K562 (cell line): ENCODE results near the gene TENM3. TPM values are rescaled to one million over a fixed set of nuclear protein-coding genes. Genes with fewer than 3 reads are reported as not detected.

ENCODE experiments used
- ATAC-seq: fragments of 200-7000 bp; cut with Tn5 transposase; 3 replicates; pipeline ENCODE4 v1.9.1; 2020; ENCODE audit warnings: moderate library complexity
- BruUV-seq: library from RNA; stranded (reverse); fragments of 400-500 nt; replicated peaks from 2 replicates; lab custom pipeline; 2021; lab: Mats Ljungman, UMichigan
- CTCF ChIA-PET: fragments of 300-600 bp; formaldehyde crosslinking; extraction: SDS; loops from one replicate; lab custom pipeline; 2021; ENCODE audit warnings: low intra/inter-chr PET ratio; lab: Yijun Ruan, JAX
- POLR2A ChIA-PET: fragments of 300-600, 350-650 bp; sonication (Branson Sonifier 250); formaldehyde crosslinking; extraction: SDS; loops from one replicate; lab custom pipeline; 2021; ENCODE audit warnings: antibody characterized with exemption, inconsistent platforms; lab: Yijun Ruan, JAX
- DNase-seq, 4 experiments: peaks; one replicate each; pipeline versions ENCODE4 v3.0.0 to v3.0.0-alpha.2; 2011 to 2018; ENCODE audit warnings: low spot score in 3 of 4, mixed read lengths in 3 of 4; ENCODE audit errors: extremely low read depth in 1 of 4
- FAIRE-seq: peaks from 2 replicates; lab custom pipeline; 2011; peaks lifted over from hg19 to GRCh38; lab: Jason Lieb, UNC
- H2AFZ ChIP-seq: 2 replicates; pipeline ENCODE4 v1.6.0; 2011; ENCODE audit warnings: low read depth, low read length, control low read depth, inconsistent platforms
- H3K27ac ChIP-seq: fragments of 200-600 bp; 3 replicates; pipeline ENCODE4 v1.8.0; 2011; ENCODE audit warnings: low read depth, mild to moderate bottlenecking, control low read depth, inconsistent platforms, low read length, moderate library complexity, mixed read lengths; ENCODE audit errors: extremely low read depth
- H3K27me3 ChIP-seq, 2 experiments: fragments of 300-600 bp in 1 of 2; 2 replicates in 1 of 2; 3 replicates in 1 of 2; pipeline versions ENCODE4 v1.6.0 to v1.8.0; 2011; ENCODE audit warnings: inconsistent platforms in 2 of 2, low read length in 2 of 2, mild to moderate bottlenecking in 1 of 2, mixed read lengths in 1 of 2, moderate library complexity in 1 of 2; ENCODE audit not compliant: control insufficient read depth in 2 of 2, insufficient read depth in 2 of 2
- H3K36me3 ChIP-seq: fragments of 300-600 bp; 3 replicates; pipeline ENCODE4 v1.8.0; 2011; ENCODE audit warnings: mild to moderate bottlenecking, low read length, inconsistent platforms; ENCODE audit not compliant: control insufficient read depth, insufficient read depth
- H3K4me1 ChIP-seq, 2 experiments: fragments of 200-600 bp in 1 of 2; replicated peaks in 1 of 2; 2 replicates in 1 of 2; 3 replicates in 1 of 2; pipeline versions ENCODE4 v1.5.1 to v1.8.0; 2011; ENCODE audit warnings: inconsistent platforms in 2 of 2, low read length in 2 of 2, mild to moderate bottlenecking in 1 of 2, mixed read lengths in 1 of 2, moderate library complexity in 1 of 2; ENCODE audit not compliant: control insufficient read depth in 2 of 2, insufficient read depth in 2 of 2
- H3K4me2 ChIP-seq: 2 replicates; pipeline ENCODE4 v1.6.1; 2011; ENCODE audit warnings: low read length, control low read depth, inconsistent platforms, mixed read lengths; ENCODE audit not compliant: insufficient read depth
- H3K4me3 ChIP-seq: fragments of 200-600 bp; sonication (generic), shearing (Covaris generic); 2 replicates; pipeline ENCODE4 v1.5.1; 2016; ENCODE audit warnings: control low read depth, inconsistent platforms
- H3K79me2 ChIP-seq: fragments of 200-600 bp; 3 replicates; pipeline ENCODE4 v1.8.0; 2011; ENCODE audit warnings: low read length, inconsistent platforms; ENCODE audit not compliant: control insufficient read depth, insufficient read depth
- H3K9ac ChIP-seq, 2 experiments: 2 replicates each; pipeline versions ENCODE4 v1.6.0 to v1.6.1; 2011; ENCODE audit warnings: low read depth in 2 of 2, low read length in 2 of 2, control low read depth in 1 of 2, inconsistent platforms in 1 of 2, mild to moderate bottlenecking in 1 of 2, mixed read lengths in 1 of 2; ENCODE audit not compliant: insufficient read depth in 1 of 2
- H3K9me1 ChIP-seq: one replicate; pipeline ENCODE4 v1.6.0; 2011; ENCODE audit warnings: inconsistent platforms, mild to moderate bottlenecking, low read length, moderate library complexity; ENCODE audit not compliant: control insufficient read depth, insufficient read depth
- H3K9me3 ChIP-seq: replicated peaks from 2 replicates; pipeline ENCODE4 v1.5.1; 2011; ENCODE audit warnings: low read depth, low read length, inconsistent platforms; ENCODE audit not compliant: control insufficient read depth, insufficient read depth
- H4K20me1 ChIP-seq: replicated peaks from 2 replicates; pipeline ENCODE4 v1.6.1; 2011; ENCODE audit warnings: low read length, inconsistent platforms, mixed read lengths; ENCODE audit not compliant: control insufficient read depth, insufficient read depth
- FOSL1 ChIP-seq: fragments of 200-800 bp; sonication (Bioruptor generic); conservative IDR thresholded peaks from 2 replicates; pipeline ENCODE4 v1.6.1; 2016; ENCODE audit warnings: missing genetic modification characterization, missing compliant biosample characterization
- HOXB6 ChIP-seq: fragments of 250-450 bp; sonication (Bioruptor Pico); IDR thresholded peaks from 2 replicates; pipeline ENCODE4 v1.5.1; 2022; ENCODE audit warnings: mild to moderate bottlenecking, borderline replicate concordance
- JUN ChIP-seq, 2 experiments: sonication (generic) in 1 of 2; formaldehyde crosslinking in 1 of 2; IDR thresholded peaks; 2 replicates each; pipeline versions ENCODE4 v1.6.1 to v1.8.0; 2012 to 2022; ENCODE audit warnings: borderline replicate concordance in 2 of 2, mild to moderate bottlenecking in 2 of 2, improper control_type of control experiment in 1 of 2, low read depth in 1 of 2, low read length in 1 of 2, missing genetic modification reagents in 1 of 2
- MTF1 ChIP-seq: fragments of 250-450 bp; sonication (Bioruptor Pico); IDR thresholded peaks from 2 replicates; pipeline ENCODE4 v1.9.0; 2021; ENCODE audit warnings: moderate library complexity, mild to moderate bottlenecking, inconsistent platforms, borderline replicate concordance
- NFIX ChIP-seq: fragments of 250-450 bp; sonication (Bioruptor Pico); IDR thresholded peaks from 2 replicates; pipeline ENCODE4 v1.4.0; 2020; ENCODE audit warnings: low read depth, mild to moderate bottlenecking, moderate library complexity
- SLC30A9 ChIP-seq: fragments of 250-450 bp; sonication (Bioruptor Pico); IDR thresholded peaks from 2 replicates; pipeline ENCODE4 v1.8.0; 2022; ENCODE audit warnings: mild to moderate bottlenecking, moderate library complexity
- ZHX1 ChIP-seq: fragments of 150-350 bp; conservative IDR thresholded peaks from 2 replicates; pipeline ENCODE4 v1.6.1; 2014; ENCODE audit warnings: low read length
- ZKSCAN8 ChIP-seq: fragments of 200-800 bp; sonication (Bioruptor generic); IDR thresholded peaks from 2 replicates; pipeline ENCODE4 v1.6.1; 2016; ENCODE audit warnings: missing genetic modification characterization, missing compliant biosample characterization
- WGBS: fragments of 100-300 bp; shearing (Covaris generic); methylation state at CpG from one replicate; pipeline ENCODE4 v1.1.6; 2016; ENCODE audit warnings: low coverage, mixed read lengths; ENCODE audit not compliant: insufficient coverage; ENCODE audit errors: missing lambda C conversion rate; 5-methylcytosine and 5-hydroxymethylcytosine counted together
- in situ Hi-C: fragments of 300-500 bp; cut with MboI; formaldehyde crosslinking; loops from 4 replicates; pipeline ENCODE4 v1.15.0; 2018; ENCODE audit warnings: inconsistent platforms, mixed read lengths
- intact Hi-C: fragments of 100-400 bp; cut with micrococcal nuclease; formaldehyde crosslinking; loops from 2 replicates; pipeline ENCODE4 v1.14.2; 2022
- polyA plus RNA-seq, 8 experiments: library from polyadenylated mRNA; depleted of rRNA in 4 of 8; stranded (reverse) in 5 of 8; unstranded in 3 of 8; fragments of >200 nt; fragmentation: Nextera tagmentation in 2 of 8; fragmentation: Illumina TruSeq in 1 of 8; extraction: Ambion mirVana in 2 of 8; extraction: Trizol in 1 of 8; gene quantifications; 2 replicates each; pipeline versions ENCODE4 v1.2.1 to v1.2.3, GENCODE V29; 2011 to 2014; ENCODE audit warnings: inconsistent platforms in 1 of 8, missing spikeins in 1 of 8
- total RNA-seq, 7 experiments: library from RNA; depleted of rRNA in 6 of 7; stranded (reverse); fragments of >200 nt in 6 of 7; fragmentation: Illumina TruSeq in 2 of 7; extraction: Trizol in 2 of 7; gene quantifications; 2 replicates each; pipeline versions ENCODE4 v1.2.1 to v1.2.3, GENCODE V29; 2011 to 2021; ENCODE audit warnings: low replicate concordance in 1 of 7
- TF ChIP-seq, protein P1 (sequence below): IDR thresholded peaks from 2 replicates; pipeline ENCODE4 v1.6.1; 2012; ENCODE audit warnings: low read depth, low read length, improper control_type of control experiment, borderline replicate concordance

Gene TENM3
- total and polyA plus RNA-seq, 9 of the 15 experiments (the other 6 are each of a cell fraction or from before 2014, with no cell fraction given) = 0.01 to 0.02 TPM; not detected in 7

DNA sequence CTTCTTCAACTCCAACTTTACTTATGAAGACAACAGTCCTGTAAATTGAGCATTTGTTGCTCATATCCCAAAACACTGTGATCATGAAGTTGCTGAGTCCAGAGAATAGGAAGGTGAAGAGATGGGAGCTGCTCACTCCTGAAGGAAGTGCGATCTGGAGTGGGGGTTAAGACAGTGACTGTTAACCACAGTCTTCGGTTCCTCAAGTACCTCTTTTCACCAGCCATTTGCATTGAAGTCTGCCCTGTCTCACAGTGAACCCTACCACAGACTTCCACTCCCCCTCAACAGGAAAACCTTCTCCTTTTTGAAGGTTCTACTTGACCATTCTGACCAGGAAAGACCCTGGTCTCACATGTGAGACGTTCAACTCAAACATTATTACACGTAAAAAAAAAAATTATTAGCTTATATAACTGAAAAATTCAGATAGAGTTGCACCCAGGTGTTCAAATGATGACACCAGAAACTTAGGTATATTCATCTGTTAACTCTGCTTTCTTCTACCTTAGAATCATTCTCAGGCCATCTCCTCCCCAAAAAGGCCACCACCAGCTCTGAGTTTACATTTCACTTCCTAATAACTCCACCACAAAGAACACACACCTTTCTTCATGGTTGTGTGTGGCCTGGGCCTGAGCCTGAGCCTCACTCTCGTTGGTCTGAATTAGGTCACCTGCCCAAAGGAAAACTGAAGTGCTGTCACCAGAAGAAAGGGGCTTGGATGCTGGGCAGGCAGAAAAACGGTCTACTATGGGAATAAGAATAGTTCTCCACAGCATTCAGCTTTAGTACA, 474.8 kb downstream of the TENM3 start:
- Histone ChIP-seq H3K4me2 (no peak overlapping the region), H3K27me3 (peaks cover 0 to 3% of the 10 kb centered on the region in 2 experiments; a peak in 1 of 5 replicates), H3K4me1 (no peaks in the 10 kb centered on the region), H3K36me3 (no peaks in the 10 kb centered on the region), H3K4me3 (no peak overlapping the region), H2AFZ (no peak overlapping the region), H3K79me2 (no peaks in the 10 kb centered on the region), H4K20me1 (no peaks in the 10 kb centered on the region), H3K9me1 (no peaks in the 10 kb centered on the region), H3K9ac (no peak overlapping the region), H3K9me3 (no peaks in the 10 kb centered on the region), H3K27ac (no peak overlapping the region)
- no peak for ATAC-seq
- DNase-seq = no peak
- no TSS peak for BruUV-seq
- POLR2A ChIA-PET = no interaction called here
- in situ Hi-C loops = no loop called here
- CTCF ChIA-PET = interaction anchor here (0.7 kb wide), 1 partner anchor 123 kb away, joined by 4 read pairs; no protein-coding TSS in a partner anchor
- intact Hi-C loops = no loop called here
- 2% methylated on average over 6 of the region's 6 CpGs for WGBS
- no peak for TF ChIP-seq HOXB6 (CRISPR knock-in tag)
- no peak for FAIRE-seq

DNA sequence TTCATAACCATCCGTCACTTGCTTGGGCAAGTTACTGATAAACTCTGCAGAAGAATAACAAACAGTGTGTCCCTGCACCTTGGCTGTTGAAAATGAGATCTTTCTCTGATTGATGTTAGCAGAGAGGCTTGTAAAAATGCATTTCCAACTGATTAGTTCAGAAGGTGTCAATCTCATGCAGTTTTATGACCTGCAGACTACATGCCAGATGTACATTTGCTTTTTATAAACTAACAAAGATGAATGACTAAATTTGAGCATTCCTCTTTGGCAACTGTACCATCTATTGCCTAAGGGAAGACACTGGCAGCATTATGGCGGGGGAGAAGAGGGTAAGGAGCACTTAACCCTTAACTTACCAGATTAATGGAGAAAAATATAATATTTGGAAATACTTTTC, 481.2 kb downstream of the TENM3 start:
- ATAC-seq (no peak), FAIRE-seq (no peak), DNase-seq (no peak)
- in situ Hi-C loops = loop anchor here (10.0 kb wide), 1 partner anchor 880 kb away; no protein-coding TSS in a partner anchor
- Histone ChIP-seq H3K27ac (no peak overlapping the region), H4K20me1 (no peaks in the 10 kb centered on the region), H3K27me3 (peaks cover 0 to 5% of the 10 kb centered on the region in 2 experiments; a peak in 1 of 5 replicates), H3K9ac (no peak overlapping the region), H3K4me1 (no peaks in the 10 kb centered on the region), H3K9me1 (no peaks in the 10 kb centered on the region), H3K79me2 (no peaks in the 10 kb centered on the region), H2AFZ (no peak overlapping the region), H3K36me3 (no peaks in the 10 kb centered on the region), H3K9me3 (no peaks in the 10 kb centered on the region), H3K4me3 (no peak overlapping the region), H3K4me2 (no peak overlapping the region)
- 0% methylated on average over 2 of the region's 2 CpGs for WGBS
- ChIA-PET CTCF (no interaction called here), POLR2A (no interaction called here)
- no TSS peak for BruUV-seq
- intact Hi-C loops = no loop called here
- no peak for TF ChIP-seq MTF1
- no peak for TF ChIP-seq SLC30A9 (CRISPR knock-in tag)
- TF ChIP-seq ZKSCAN8 (CRISPR knock-in tag) = no peak
- no peak for TF ChIP-seq NFIX (CRISPR knock-in tag)
- TF ChIP-seq JUN (IDR thresholded peaks at IDR 0.05; ENCODE audit: borderline replicate concordance, low read depth, low read length) = no peak
- no peak for TF ChIP-seq JUN (CRISPR knock-in tag; IDR thresholded peaks at IDR 0.05; ENCODE audit: borderline replicate concordance)
- TF ChIP-seq, protein P1, sequence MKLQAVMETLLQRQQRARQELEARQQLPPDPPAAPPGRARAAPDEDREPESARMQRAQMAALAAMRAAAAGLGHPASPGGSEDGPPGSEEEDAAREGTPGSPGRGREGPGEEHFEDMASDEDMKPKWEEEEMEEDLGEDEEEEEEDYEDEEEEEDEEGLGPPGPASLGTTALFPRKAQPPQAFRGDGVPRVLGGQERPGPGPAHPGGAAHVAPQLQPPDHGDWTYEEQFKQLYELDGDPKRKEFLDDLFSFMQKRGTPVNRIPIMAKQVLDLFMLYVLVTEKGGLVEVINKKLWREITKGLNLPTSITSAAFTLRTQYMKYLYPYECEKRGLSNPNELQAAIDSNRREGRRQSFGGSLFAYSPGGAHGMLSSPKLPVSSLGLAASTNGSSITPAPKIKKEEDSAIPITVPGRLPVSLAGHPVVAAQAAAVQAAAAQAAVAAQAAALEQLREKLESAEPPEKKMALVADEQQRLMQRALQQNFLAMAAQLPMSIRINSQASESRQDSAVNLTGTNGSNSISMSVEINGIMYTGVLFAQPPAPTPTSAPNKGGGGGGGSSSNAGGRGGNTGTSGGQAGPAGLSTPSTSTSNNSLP = no peak
- no peak for TF ChIP-seq ZHX1
- no peak for TF ChIP-seq FOSL1
